ENCODE results near the gene ATP10B. TPM values are rescaled to one million over a fixed set of nuclear protein-coding genes. Genes with fewer than 3 reads are reported as not detected.

Gene ATP10B
- polyA plus RNA-seq, 3 donors: not detected

DNA sequence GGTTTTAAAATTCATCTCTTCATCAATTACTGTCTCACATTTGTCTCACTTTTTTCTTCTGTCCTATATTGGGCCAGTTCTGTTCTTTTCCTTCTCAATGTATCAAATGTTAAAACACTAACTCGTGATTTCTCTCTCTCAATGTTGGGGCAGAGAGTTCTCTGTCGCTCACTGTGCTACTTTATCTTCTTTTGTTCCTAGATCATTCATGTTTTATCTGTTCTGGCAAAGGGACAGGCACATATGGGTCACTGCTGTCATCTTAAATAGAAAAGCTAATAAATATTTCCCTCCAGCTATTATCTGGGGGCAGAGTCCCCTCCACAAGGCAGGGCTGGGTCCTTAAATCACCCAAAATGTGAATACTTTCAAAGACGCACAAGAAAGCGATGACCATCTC lies 216.3 kb downstream of the ATP10B start:
- H3K36me3 Mint-ChIP-seq: no peaks in the 10 kb centered on the region
- H3K27me3 Mint-ChIP-seq (ENCODE audit: low read depth in 3 of 3): peaks cover 0 to 7% (median 4%) of the 10 kb centered on the region in 3 donors
- H3K27ac ChIP-seq (ENCODE audit: low read depth in 1 of 2, low read length in 2 of 2): no peak overlapping the region
- intact Hi-C loops (cut with micrococcal nuclease): no loop called here
- H3K27ac Mint-ChIP-seq: no peak overlapping the region
- H3K9ac ChIP-seq (ENCODE audit: insufficient read depth, low read length, poor library complexity, severe bottlenecking): no peak overlapping the region
- H3K4me3 Mint-ChIP-seq: no peak overlapping the region
- H3K36me3 ChIP-seq (replicated peaks in 1 of 2; ENCODE audit: control insufficient read depth in 1 of 2, insufficient read depth in 2 of 2, low read length in 2 of 2): no peaks in the 10 kb centered on the region
- TF ChIP-seq, protein P1, sequence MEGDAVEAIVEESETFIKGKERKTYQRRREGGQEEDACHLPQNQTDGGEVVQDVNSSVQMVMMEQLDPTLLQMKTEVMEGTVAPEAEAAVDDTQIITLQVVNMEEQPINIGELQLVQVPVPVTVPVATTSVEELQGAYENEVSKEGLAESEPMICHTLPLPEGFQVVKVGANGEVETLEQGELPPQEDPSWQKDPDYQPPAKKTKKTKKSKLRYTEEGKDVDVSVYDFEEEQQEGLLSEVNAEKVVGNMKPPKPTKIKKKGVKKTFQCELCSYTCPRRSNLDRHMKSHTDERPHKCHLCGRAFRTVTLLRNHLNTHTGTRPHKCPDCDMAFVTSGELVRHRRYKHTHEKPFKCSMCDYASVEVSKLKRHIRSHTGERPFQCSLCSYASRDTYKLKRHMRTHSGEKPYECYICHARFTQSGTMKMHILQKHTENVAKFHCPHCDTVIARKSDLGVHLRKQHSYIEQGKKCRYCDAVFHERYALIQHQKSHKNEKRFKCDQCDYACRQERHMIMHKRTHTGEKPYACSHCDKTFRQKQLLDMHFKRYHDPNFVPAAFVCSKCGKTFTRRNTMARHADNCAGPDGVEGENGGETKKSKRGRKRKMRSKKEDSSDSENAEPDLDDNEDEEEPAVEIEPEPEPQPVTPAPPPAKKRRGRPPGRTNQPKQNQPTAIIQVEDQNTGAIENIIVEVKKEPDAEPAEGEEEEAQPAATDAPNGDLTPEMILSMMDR (IDR thresholded peaks at IDR 0.05): no peak
- H3K9me3 ChIP-seq (replicated peaks in 1 of 2; ENCODE audit: control insufficient read depth in 1 of 2, insufficient read depth in 1 of 2, low read length in 2 of 2): no peaks in the 10 kb centered on the region
- H3K4me1 Mint-ChIP-seq: peaks cover 6% of the 10 kb centered on the region
- H4K20me1 ChIP-seq (ENCODE audit: insufficient read depth, low read length): no peaks in the 10 kb centered on the region
- peaks cover 2 to 5% of the 10 kb centered on the region in 2 donors for H3K4me1 ChIP-seq (ENCODE audit: control insufficient read depth in 1 of 2, insufficient read depth in 2 of 2, low read length in 2 of 2)
- no peak overlapping the region for H3K4me3 ChIP-seq (replicated peaks in 1 of 3; ENCODE audit: low read depth in 2 of 3, low read length in 3 of 3)
- no peak overlapping the region for H2AFZ ChIP-seq (ENCODE audit: insufficient read depth, low read depth, low read length, poor library complexity, severe bottlenecking)
- DNase-seq: no peak
- H3K9me3 Mint-ChIP-seq: peaks cover 0 to 9% (median 3%) of the 10 kb centered on the region in 7 donors
- no CpG with 5 or more reads among the region's 4 CpGs for WGBS (ENCODE audit: insufficient coverage)
- H3K4me2 ChIP-seq (replicated peaks; ENCODE audit: extremely low read depth, low read length, poor library complexity, severe bottlenecking): no peak overlapping the region
- H3K79me2 ChIP-seq (ENCODE audit: insufficient read depth, low read length): no peaks in the 10 kb centered on the region
- H3K27me3 ChIP-seq (ENCODE audit: control insufficient read depth in 2 of 2, insufficient read depth in 2 of 2, low read length in 2 of 2): no peaks in the 10 kb centered on the region

DNA sequence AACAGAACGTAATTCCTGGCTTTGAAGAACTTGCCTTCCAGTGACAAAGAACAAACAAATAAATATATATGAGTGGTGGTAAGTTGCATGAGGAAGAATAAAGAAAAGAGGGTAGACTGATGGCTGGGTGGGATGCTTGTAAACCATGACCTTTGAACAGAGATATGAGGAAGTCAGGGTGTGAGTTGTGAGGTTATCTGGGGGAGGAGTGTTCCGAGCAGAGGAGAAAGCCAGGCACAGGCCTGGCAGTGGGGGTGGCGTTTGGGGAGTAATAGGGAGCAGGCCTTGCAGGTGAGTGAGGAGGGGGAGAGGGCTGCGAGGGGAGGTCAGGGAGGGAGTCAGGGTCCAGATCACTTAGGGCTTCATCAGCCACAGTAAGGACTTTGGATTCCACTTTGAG lies 217.0 kb downstream of the ATP10B start:
- Histone ChIP-seq H3K4me2 (replicated peaks; ENCODE audit: extremely low read depth, low read length, poor library complexity, severe bottlenecking) (no peak overlapping the region), H3K4me3 (replicated peaks in 1 of 3; ENCODE audit: low read depth in 2 of 3, low read length in 3 of 3) (no peak overlapping the region), H2AFZ (ENCODE audit: insufficient read depth, low read depth, low read length, poor library complexity, severe bottlenecking) (no peak overlapping the region), H3K27ac (ENCODE audit: low read depth in 1 of 2, low read length in 2 of 2) (no peak overlapping the region), H3K9ac (ENCODE audit: insufficient read depth, low read length, poor library complexity, severe bottlenecking) (no peak overlapping the region), H3K36me3 (replicated peaks in 1 of 2; ENCODE audit: control insufficient read depth in 1 of 2, insufficient read depth in 2 of 2, low read length in 2 of 2) (no peaks in the 10 kb centered on the region), H3K79me2 (ENCODE audit: insufficient read depth, low read length) (no peaks in the 10 kb centered on the region), H3K9me3 (replicated peaks in 1 of 2; ENCODE audit: control insufficient read depth in 1 of 2, insufficient read depth in 1 of 2, low read length in 2 of 2) (no peaks in the 10 kb centered on the region), H4K20me1 (ENCODE audit: insufficient read depth, low read length) (no peaks in the 10 kb centered on the region), H3K4me1 (ENCODE audit: control insufficient read depth in 1 of 2, insufficient read depth in 2 of 2, low read length in 2 of 2) (no peaks in the 10 kb centered on the region), H3K27me3 (ENCODE audit: control insufficient read depth in 2 of 2, insufficient read depth in 2 of 2, low read length in 2 of 2) (no peaks in the 10 kb centered on the region)
- WGBS (ENCODE audit: insufficient coverage): 88% methylated on average over 3 of the region's 4 CpGs
- Mint-ChIP-seq H3K27ac (no peak overlapping the region), H3K4me1 (no peaks in the 10 kb centered on the region), H3K36me3 (no peaks in the 10 kb centered on the region), H3K9me3 (peaks cover 0 to 10% (median 3%) of the 10 kb centered on the region in 7 donors), H3K27me3 (ENCODE audit: low read depth in 3 of 3) (peaks cover 0 to 7% (median 4%) of the 10 kb centered on the region in 3 donors), H3K4me3 (no peak overlapping the region)
- no peak for DNase-seq
- TF ChIP-seq, protein P1 (IDR thresholded peaks at IDR 0.05): no peak
- intact Hi-C loops (cut with micrococcal nuclease): no loop called here

Data from CD14-positive monocyte (primary cell).